ENCODE results near the gene RPS16. TPM values are rescaled to one million over a fixed set of nuclear protein-coding genes. Genes with fewer than 3 reads are reported as not detected.

Gene RPS16
- total RNA-seq, 4 donors from 2014 or later = 1,086 to 2,005 (median 1,454) TPM

GRCh38 chr19:39474139-39474620 is 38.4 kb upstream of the RPS16 start:
- no peak for TF ChIP-seq CTCF (IDR thresholded peaks at IDR 0.05; ENCODE audit: low read depth)

GRCh38 chr19:39473443-39473960 is 37.8 kb upstream of the RPS16 start:
- no peak for TF ChIP-seq CTCF (IDR thresholded peaks at IDR 0.05; ENCODE audit: low read depth)

GRCh38 chr19:39472746-39473442 is 37.1 kb upstream of the RPS16 start:
- no peak for TF ChIP-seq CTCF (IDR thresholded peaks at IDR 0.05; ENCODE audit: low read depth)

GRCh38 chr19:39471756-39472536 is 36.2 kb upstream of the RPS16 start:
- no peak for TF ChIP-seq CTCF (IDR thresholded peaks at IDR 0.05; ENCODE audit: low read depth)

- TF ChIP-seq CTCF (IDR thresholded peaks at IDR 0.05; ENCODE audit: low read depth) = no peak
Measured at GRCh38 chr19:39470724-39471339, 35.1 kb upstream of the RPS16 start.

GRCh38 chr19:39469567-39469966 is 33.8 kb upstream of the RPS16 start:
- no peak for TF ChIP-seq CTCF (IDR thresholded peaks at IDR 0.05; ENCODE audit: low read depth)

- no peak for TF ChIP-seq CTCF (IDR thresholded peaks at IDR 0.05; ENCODE audit: low read depth)
Measured at GRCh38 chr19:39469036-39469435, 33.3 kb upstream of the RPS16 start.
